Prostate gland (tissue), 2 donors: ENCODE results near the gene BIRC5.

Experiments used
- POLR2A ChIP-seq: fragments of 450-650 bp; IDR thresholded peaks from one replicate; pipeline ENCODE4 v1.6.1; 2016; ENCODE audit warnings: antibody characterized with exemption, mild to moderate bottlenecking
- POLR2AphosphoS5 ChIP-seq: sonication (generic); formaldehyde crosslinking; IDR thresholded peaks from one replicate; pipeline ENCODE4 v1.6.1; 2017; ENCODE audit warnings: antibody characterized with exemption
- TF ChIP-seq, protein P1 (sequence below), 4 experiments: fragments of 200-600 bp in 2 of 4; fragments of 450-650 bp in 2 of 4; sonication (generic) in 2 of 4; IDR thresholded peaks; 1 replicate in 3 of 4; 2 replicates in 1 of 4; pipeline ENCODE4 v1.5.1; 2016 to 2019; ENCODE audit warnings: antibody characterized with exemption in 4 of 4, mild to moderate bottlenecking in 2 of 4, moderate library complexity in 2 of 4

- TF ChIP-seq, protein P1, sequence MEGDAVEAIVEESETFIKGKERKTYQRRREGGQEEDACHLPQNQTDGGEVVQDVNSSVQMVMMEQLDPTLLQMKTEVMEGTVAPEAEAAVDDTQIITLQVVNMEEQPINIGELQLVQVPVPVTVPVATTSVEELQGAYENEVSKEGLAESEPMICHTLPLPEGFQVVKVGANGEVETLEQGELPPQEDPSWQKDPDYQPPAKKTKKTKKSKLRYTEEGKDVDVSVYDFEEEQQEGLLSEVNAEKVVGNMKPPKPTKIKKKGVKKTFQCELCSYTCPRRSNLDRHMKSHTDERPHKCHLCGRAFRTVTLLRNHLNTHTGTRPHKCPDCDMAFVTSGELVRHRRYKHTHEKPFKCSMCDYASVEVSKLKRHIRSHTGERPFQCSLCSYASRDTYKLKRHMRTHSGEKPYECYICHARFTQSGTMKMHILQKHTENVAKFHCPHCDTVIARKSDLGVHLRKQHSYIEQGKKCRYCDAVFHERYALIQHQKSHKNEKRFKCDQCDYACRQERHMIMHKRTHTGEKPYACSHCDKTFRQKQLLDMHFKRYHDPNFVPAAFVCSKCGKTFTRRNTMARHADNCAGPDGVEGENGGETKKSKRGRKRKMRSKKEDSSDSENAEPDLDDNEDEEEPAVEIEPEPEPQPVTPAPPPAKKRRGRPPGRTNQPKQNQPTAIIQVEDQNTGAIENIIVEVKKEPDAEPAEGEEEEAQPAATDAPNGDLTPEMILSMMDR (IDR thresholded peaks at IDR 0.05): no peak
- TF ChIP-seq POLR2A (no peak), POLR2AphosphoS5 (no peak)
These were observed 30.1 kb upstream of the BIRC5 start for GRCh38 chr17:78183916-78184315.
